HepG2 (cell line): ENCODE measurements around the gene RHOD. TPM values are rescaled to one million over a fixed set of nuclear protein-coding genes. Genes with fewer than 3 reads are reported as not detected.
A peak's percentile ranks its signal among the peaks of the same experiment; 100 is the strongest.

Experiments used
- HHEX ChIP-seq: IDR thresholded peaks from 2 replicates; pipeline ENCODE4 v1.6.1; 2016; ENCODE audit warnings: control low read depth
- HNF4A ChIP-seq: sonication (generic); formaldehyde crosslinking; IDR thresholded peaks from 2 replicates; pipeline ENCODE4 v1.4.0; 2020; ENCODE audit warnings: missing genetic modification reagents
- KMT2B ChIP-seq: IDR thresholded peaks from 2 replicates; pipeline ENCODE4 v1.6.1; 2016; ENCODE audit warnings: missing genetic modification reagents, missing compliant biosample characterization
- MED13 ChIP-seq: sonication (generic); formaldehyde crosslinking; IDR thresholded peaks from 2 replicates; pipeline ENCODE4 v1.5.0; 2020; ENCODE audit warnings: missing genetic modification reagents
- MXD4 ChIP-seq: IDR thresholded peaks from 2 replicates; pipeline ENCODE4 v1.6.1; 2016; ENCODE audit warnings: mild to moderate bottlenecking, missing biosample characterization, missing genetic modification reagents
- SOX6 ChIP-seq, 2 experiments: fragments of 450-650 bp in 1 of 2; sonication (generic) in 1 of 2; formaldehyde crosslinking in 1 of 2; IDR thresholded peaks; 2 replicates each; pipeline versions ENCODE4 v1.4.0 to v1.6.1; 2017 to 2020; ENCODE audit warnings: antibody characterized with exemption in 1 of 2, mild to moderate bottlenecking in 1 of 2, missing genetic modification reagents in 1 of 2
- TEAD3 ChIP-seq: optimal IDR thresholded peaks from 2 replicates; pipeline ENCODE3; 2016; ENCODE audit warnings: borderline replicate concordance
- ZBTB21 ChIP-seq: sonication (generic); formaldehyde crosslinking; IDR thresholded peaks from 2 replicates; pipeline ENCODE4 v1.4.0; 2020; ENCODE audit warnings: missing genetic modification reagents
- ZKSCAN1 ChIP-seq: fragments of 150-350 bp; IDR thresholded peaks from 2 replicates; pipeline ENCODE4 v1.6.1; 2014; ENCODE audit warnings: low read length
- ZNF350 ChIP-seq: sonication (generic); formaldehyde crosslinking; IDR thresholded peaks from 2 replicates; pipeline ENCODE4 v1.4.0; 2020; ENCODE audit warnings: mild to moderate bottlenecking, low read depth, missing genetic modification reagents, borderline replicate concordance
- ZNF468 ChIP-seq: sonication (generic); formaldehyde crosslinking; IDR thresholded peaks from 2 replicates; pipeline ENCODE4 v1.8.0; 2022; ENCODE audit warnings: mild to moderate bottlenecking, moderate library complexity, missing genetic modification reagents
- ZNF564 ChIP-seq: sonication (generic); formaldehyde crosslinking; IDR thresholded peaks from 2 replicates; pipeline ENCODE4 v1.8.1; 2023; ENCODE audit warnings: mild to moderate bottlenecking, missing genetic modification reagents
- ZNF644 ChIP-seq: IDR thresholded peaks from 2 replicates; pipeline ENCODE4 v1.6.1; 2016; ENCODE audit warnings: low read depth
- ZNF674 ChIP-seq: sonication (generic); formaldehyde crosslinking; IDR thresholded peaks from 2 replicates; pipeline ENCODE4 v1.5.0; 2020; ENCODE audit warnings: low read depth, mild to moderate bottlenecking, missing genetic modification reagents
- ZSCAN21 ChIP-seq: sonication (generic); formaldehyde crosslinking; IDR thresholded peaks from 2 replicates; pipeline ENCODE4 v1.8.0; 2022; ENCODE audit warnings: mild to moderate bottlenecking, missing genetic modification reagents, moderate library complexity, borderline replicate concordance
- polyA plus RNA-seq, 8 experiments: library from polyadenylated mRNA; depleted of rRNA in 3 of 8; stranded (reverse) in 7 of 8; unstranded in 1 of 8; fragments of >200 nt; fragmentation: Illumina TruSeq in 4 of 8; extraction: Trizol in 4 of 8; gene quantifications; 2 replicates each; pipeline versions ENCODE4 v1.2.1 to v1.2.3, GENCODE V29; 2011 to 2016; ENCODE audit warnings: low read depth in 4 of 8, missing spikeins in 1 of 8, mixed read lengths in 1 of 8; ENCODE audit not compliant: insufficient read depth in 1 of 8
- total RNA-seq, 5 experiments: library from RNA; depleted of rRNA; stranded (reverse); fragments of >200 nt; fragmentation: Illumina TruSeq; extraction: Trizol; gene quantifications; 2 replicates each; pipeline ENCODE4 v1.2.3, GENCODE V29; 2016; ENCODE audit warnings: low read depth in 1 of 5
- TF ChIP-seq, protein P1 (sequence below), 2 experiments: fragments of 450-650 bp in 1 of 2; sonication (generic) in 1 of 2; formaldehyde crosslinking in 1 of 2; IDR thresholded peaks; 2 replicates each; pipeline versions ENCODE4 v1.6.1 to v1.8.0; 2016 to 2022; ENCODE audit warnings: antibody characterized with exemption in 1 of 2, mild to moderate bottlenecking in 1 of 2, missing genetic modification reagents in 1 of 2
- TF ChIP-seq, protein P2 (sequence below): sonication (generic); formaldehyde crosslinking; IDR thresholded peaks from 2 replicates; pipeline ENCODE4 v1.9.0; 2022; ENCODE audit warnings: low read depth, missing genetic modification reagents
- TF ChIP-seq, protein P3 (sequence below): sonication (generic); formaldehyde crosslinking; IDR thresholded peaks from 2 replicates; pipeline ENCODE4 v1.5.1; 2020; ENCODE audit warnings: missing genetic modification reagents, mild to moderate bottlenecking, borderline replicate concordance

RHOD gene
- total and polyA plus RNA-seq, 2 of the 13 experiments (the other 11 are each of a cell fraction or from before 2014, with no cell fraction given), result 0.27 to 0.98 TPM

- TF ChIP-seq ZNF350 (CRISPR knock-in tag), result peak; percentile 46; the same call in 1 of the 2 replicates
- TF ChIP-seq HHEX (CRISPR knock-in tag), result no peak
- TF ChIP-seq TEAD3 (CRISPR knock-in tag), result peak; percentile 39
- TF ChIP-seq ZNF468 (CRISPR knock-in tag), result no peak
- TF ChIP-seq, protein P1, sequence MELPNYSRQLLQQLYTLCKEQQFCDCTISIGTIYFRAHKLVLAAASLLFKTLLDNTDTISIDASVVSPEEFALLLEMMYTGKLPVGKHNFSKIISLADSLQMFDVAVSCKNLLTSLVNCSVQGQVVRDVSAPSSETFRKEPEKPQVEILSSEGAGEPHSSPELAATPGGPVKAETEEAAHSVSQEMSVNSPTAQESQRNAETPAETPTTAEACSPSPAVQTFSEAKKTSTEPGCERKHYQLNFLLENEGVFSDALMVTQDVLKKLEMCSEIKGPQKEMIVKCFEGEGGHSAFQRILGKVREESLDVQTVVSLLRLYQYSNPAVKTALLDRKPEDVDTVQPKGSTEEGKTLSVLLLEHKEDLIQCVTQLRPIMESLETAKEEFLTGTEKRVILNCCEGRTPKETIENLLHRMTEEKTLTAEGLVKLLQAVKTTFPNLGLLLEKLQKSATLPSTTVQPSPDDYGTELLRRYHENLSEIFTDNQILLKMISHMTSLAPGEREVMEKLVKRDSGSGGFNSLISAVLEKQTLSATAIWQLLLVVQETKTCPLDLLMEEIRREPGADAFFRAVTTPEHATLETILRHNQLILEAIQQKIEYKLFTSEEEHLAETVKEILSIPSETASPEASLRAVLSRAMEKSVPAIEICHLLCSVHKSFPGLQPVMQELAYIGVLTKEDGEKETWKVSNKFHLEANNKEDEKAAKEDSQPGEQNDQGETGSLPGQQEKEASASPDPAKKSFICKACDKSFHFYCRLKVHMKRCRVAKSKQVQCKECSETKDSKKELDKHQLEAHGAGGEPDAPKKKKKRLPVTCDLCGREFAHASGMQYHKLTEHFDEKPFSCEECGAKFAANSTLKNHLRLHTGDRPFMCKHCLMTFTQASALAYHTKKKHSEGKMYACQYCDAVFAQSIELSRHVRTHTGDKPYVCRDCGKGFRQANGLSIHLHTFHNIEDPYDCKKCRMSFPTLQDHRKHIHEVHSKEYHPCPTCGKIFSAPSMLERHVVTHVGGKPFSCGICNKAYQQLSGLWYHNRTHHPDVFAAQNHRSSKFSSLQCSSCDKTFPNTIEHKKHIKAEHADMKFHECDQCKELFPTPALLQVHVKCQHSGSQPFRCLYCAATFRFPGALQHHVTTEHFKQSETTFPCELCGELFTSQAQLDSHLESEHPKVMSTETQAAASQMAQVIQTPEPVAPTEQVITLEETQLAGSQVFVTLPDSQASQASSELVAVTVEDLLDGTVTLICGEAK (IDR thresholded peaks at IDR 0.05), result no peak
- TF ChIP-seq, protein P1 (CRISPR knock-in tag; IDR thresholded peaks at IDR 0.05), result no peak
- no peak for TF ChIP-seq MED13 (CRISPR knock-in tag)
- no peak for TF ChIP-seq HNF4A (CRISPR knock-in tag)
- TF ChIP-seq KMT2B (CRISPR knock-in tag), result no peak
- TF ChIP-seq ZKSCAN1, result no peak
- TF ChIP-seq, protein P2, sequence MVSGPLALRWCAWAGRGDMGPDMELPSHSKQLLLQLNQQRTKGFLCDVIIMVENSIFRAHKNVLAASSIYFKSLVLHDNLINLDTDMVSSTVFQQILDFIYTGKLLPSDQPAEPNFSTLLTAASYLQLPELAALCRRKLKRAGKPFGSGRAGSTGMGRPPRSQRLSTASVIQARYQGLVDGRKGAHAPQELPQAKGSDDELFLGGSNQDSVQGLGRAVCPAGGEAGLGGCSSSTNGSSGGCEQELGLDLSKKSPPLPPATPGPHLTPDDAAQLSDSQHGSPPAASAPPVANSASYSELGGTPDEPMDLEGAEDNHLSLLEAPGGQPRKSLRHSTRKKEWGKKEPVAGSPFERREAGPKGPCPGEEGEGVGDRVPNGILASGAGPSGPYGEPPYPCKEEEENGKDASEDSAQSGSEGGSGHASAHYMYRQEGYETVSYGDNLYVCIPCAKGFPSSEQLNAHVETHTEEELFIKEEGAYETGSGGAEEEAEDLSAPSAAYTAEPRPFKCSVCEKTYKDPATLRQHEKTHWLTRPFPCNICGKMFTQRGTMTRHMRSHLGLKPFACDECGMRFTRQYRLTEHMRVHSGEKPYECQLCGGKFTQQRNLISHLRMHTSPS (CRISPR knock-in tag), result no peak
- TF ChIP-seq ZBTB21 (CRISPR knock-in tag), result no peak
- no peak for TF ChIP-seq SOX6 (IDR thresholded peaks at IDR 0.05)
- TF ChIP-seq SOX6 (CRISPR knock-in tag; IDR thresholded peaks at IDR 0.05), result 0 out of 2 replicates have a peak, but pooled peaks have one; percentile 21
- TF ChIP-seq ZSCAN21 (CRISPR knock-in tag), result no peak
- TF ChIP-seq, protein P3, sequence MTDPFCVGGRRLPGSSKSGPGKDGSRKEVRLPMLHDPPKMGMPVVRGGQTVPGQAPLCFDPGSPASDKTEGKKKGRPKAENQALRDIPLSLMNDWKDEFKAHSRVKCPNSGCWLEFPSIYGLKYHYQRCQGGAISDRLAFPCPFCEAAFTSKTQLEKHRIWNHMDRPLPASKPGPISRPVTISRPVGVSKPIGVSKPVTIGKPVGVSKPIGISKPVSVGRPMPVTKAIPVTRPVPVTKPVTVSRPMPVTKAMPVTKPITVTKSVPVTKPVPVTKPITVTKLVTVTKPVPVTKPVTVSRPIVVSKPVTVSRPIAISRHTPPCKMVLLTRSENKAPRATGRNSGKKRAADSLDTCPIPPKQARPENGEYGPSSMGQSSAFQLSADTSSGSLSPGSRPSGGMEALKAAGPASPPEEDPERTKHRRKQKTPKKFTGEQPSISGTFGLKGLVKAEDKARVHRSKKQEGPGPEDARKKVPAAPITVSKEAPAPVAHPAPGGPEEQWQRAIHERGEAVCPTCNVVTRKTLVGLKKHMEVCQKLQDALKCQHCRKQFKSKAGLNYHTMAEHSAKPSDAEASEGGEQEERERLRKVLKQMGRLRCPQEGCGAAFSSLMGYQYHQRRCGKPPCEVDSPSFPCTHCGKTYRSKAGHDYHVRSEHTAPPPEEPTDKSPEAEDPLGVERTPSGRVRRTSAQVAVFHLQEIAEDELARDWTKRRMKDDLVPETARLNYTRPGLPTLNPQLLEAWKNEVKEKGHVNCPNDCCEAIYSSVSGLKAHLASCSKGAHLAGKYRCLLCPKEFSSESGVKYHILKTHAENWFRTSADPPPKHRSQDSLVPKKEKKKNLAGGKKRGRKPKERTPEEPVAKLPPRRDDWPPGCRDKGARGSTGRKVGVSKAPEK (CRISPR knock-in tag), result no peak
- no peak for TF ChIP-seq ZNF564 (CRISPR knock-in tag)
- TF ChIP-seq ZNF644, result no peak
- peak; percentile 25; the same call in 1 of the 2 replicates for TF ChIP-seq MXD4 (CRISPR knock-in tag)
- TF ChIP-seq ZNF674, result no peak
These were observed 835 bp upstream of the RHOD start (continued) for GRCh38 chr11:67055812-67056211.
